Lower lobe of right lung (tissue), 2 donors: ENCODE measurements around the gene AGFG1. TPM values are rescaled to one million over a fixed set of nuclear protein-coding genes. Genes with fewer than 3 reads are reported as not detected.
"Not testable (repeated sequence)": the region's sequence is repeated elsewhere in the genome, so short reads cannot be mapped to it uniquely, and the experiment has no call there.

Experiments used
- ATAC-seq, 2 donors: fragments of 200-7000 bp; cut with Tn5 transposase; one replicate each; pipeline ENCODE4 v1.9.1; 2020 to 2022; ENCODE audit warnings: mild to moderate bottlenecking in 2 of 2, moderate library complexity in 2 of 2
- DNase-seq: peaks from one replicate; pipeline ENCODE4 v3.0.0-alpha.2; 2020
- H3K27ac ChIP-seq: fragments of 200-600 bp; one replicate; pipeline ENCODE4 v1.8.0; 2022
- H3K27me3 ChIP-seq: fragments of 200-600 bp; one replicate; pipeline ENCODE4 v1.8.0; 2022; ENCODE audit warnings: low read depth
- H3K36me3 ChIP-seq: fragments of 200-600 bp; one replicate; pipeline ENCODE4 v1.8.0; 2022; ENCODE audit warnings: mild to moderate bottlenecking
- H3K4me1 ChIP-seq: fragments of 200-600 bp; one replicate; pipeline ENCODE4 v1.8.0; 2022
- H3K4me3 ChIP-seq: fragments of 200-600 bp; one replicate; pipeline ENCODE4 v1.8.0; 2022; ENCODE audit warnings: mild to moderate bottlenecking
- H3K9me3 ChIP-seq: fragments of 200-600 bp; one replicate; pipeline ENCODE4 v1.8.0; 2022
- intact Hi-C: fragments of 100-400 bp; cut with DNase I; formaldehyde crosslinking; loops from one replicate; pipeline ENCODE4 v1.11.0; 2022
- total RNA-seq: library from RNA; stranded (reverse); fragmentation: NEBNext Ultra II Directional; extraction: Animal tissue kit (Norgen Biotek cat#: 25700); gene quantifications from one replicate; pipeline ENCODE4 v1.2.1, GENCODE V29; 2021
- TF ChIP-seq, protein P1 (sequence below): fragments of 200-600 bp; IDR thresholded peaks from one replicate; pipeline ENCODE4 v1.8.0; 2022; ENCODE audit warnings: antibody characterized with exemption, mild to moderate bottlenecking
- donor health status: DM: no; HTN: yes; CAD: no; lungs with severe emphysema.

AGFG1 gene
- total RNA-seq, 1 donor from 2014 or later: 100 TPM

DNA sequence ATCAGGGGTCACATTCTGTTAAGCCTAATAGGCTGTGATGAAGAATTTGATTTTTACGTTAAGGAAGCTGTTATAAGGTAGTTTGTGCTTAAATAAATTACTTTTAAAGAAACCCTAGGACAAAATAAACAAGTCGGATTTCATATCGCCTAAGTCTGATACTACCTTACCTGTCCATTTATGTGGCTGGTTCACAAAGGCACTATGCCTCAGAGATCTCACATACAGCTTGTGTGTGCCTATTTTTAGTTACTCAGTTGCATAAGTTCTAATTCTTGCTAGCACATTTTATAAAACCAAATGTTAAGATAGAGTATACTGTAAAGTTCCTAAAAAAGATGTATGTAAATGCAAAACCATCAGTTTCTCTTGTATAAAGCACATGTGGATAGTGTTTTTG lies 40.0 kb downstream of the AGFG1 start:
- no peak for ATAC-seq
- Histone ChIP-seq H3K4me3 (no peak overlapping the region), H3K27me3 (no peaks in the 10 kb centered on the region), H3K27ac (no peak overlapping the region), H3K36me3 (no peaks in the 10 kb centered on the region), H3K9me3 (no peaks in the 10 kb centered on the region), H3K4me1 (peaks cover 85% of the 10 kb centered on the region)
- TF ChIP-seq, protein P1, sequence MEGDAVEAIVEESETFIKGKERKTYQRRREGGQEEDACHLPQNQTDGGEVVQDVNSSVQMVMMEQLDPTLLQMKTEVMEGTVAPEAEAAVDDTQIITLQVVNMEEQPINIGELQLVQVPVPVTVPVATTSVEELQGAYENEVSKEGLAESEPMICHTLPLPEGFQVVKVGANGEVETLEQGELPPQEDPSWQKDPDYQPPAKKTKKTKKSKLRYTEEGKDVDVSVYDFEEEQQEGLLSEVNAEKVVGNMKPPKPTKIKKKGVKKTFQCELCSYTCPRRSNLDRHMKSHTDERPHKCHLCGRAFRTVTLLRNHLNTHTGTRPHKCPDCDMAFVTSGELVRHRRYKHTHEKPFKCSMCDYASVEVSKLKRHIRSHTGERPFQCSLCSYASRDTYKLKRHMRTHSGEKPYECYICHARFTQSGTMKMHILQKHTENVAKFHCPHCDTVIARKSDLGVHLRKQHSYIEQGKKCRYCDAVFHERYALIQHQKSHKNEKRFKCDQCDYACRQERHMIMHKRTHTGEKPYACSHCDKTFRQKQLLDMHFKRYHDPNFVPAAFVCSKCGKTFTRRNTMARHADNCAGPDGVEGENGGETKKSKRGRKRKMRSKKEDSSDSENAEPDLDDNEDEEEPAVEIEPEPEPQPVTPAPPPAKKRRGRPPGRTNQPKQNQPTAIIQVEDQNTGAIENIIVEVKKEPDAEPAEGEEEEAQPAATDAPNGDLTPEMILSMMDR: no peak
- DNase-seq: no peak
- intact Hi-C loops: no loop called here

DNA sequence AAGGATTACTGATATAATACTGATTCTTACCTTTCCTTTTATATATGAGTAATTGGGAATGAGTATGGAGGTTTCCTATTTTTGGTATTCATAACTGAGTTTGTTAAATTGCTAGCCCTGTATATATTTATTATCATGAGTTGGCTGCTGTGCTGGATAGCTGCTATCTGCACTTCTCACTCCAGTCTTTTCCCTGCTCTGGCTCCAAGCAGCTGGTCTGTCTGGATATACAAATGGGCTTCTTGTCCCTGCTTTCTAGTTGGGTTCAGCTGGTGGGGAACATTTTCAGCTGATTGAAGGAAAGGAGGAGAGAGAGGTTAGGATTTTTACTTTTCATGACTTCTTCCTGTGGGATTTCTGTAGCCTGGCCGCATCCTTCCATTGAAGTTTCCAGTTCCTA lies 41.2 kb downstream of the AGFG1 start:
- H3K4me3 ChIP-seq: no peak overlapping the region
- no peaks in the 10 kb centered on the region for H3K36me3 ChIP-seq
- no peak overlapping the region for H3K27ac ChIP-seq
- peaks cover 86% of the 10 kb centered on the region for H3K4me1 ChIP-seq
- no peaks in the 10 kb centered on the region for H3K9me3 ChIP-seq
- H3K27me3 ChIP-seq: no peaks in the 10 kb centered on the region
- intact Hi-C loops: no loop called here
- no peak for ATAC-seq
- no peak for DNase-seq
- TF ChIP-seq, protein P1: no peak

DNA sequence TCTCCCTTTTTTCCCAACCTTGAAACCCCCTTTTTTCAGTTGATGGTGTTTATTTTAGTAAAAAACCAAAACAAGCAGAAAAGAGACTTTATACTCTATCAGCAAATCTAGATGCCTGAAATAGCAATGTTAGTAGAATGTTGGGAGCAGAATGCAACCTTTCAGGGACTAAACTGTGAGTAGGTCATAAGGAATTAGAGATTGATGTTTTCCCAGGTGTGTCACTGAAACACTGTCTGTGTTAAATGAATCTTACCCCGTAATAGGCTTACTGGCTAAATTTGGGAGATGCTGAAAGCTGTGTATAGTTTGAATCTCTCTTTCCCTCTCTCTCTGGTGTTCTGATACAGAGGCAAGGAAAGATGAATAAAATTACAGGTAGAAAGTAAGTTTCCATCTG lies 43.8 kb downstream of the AGFG1 start:
- no peak for ATAC-seq
- intact Hi-C loops: no loop called here
- TF ChIP-seq, protein P1: no peak

DNA sequence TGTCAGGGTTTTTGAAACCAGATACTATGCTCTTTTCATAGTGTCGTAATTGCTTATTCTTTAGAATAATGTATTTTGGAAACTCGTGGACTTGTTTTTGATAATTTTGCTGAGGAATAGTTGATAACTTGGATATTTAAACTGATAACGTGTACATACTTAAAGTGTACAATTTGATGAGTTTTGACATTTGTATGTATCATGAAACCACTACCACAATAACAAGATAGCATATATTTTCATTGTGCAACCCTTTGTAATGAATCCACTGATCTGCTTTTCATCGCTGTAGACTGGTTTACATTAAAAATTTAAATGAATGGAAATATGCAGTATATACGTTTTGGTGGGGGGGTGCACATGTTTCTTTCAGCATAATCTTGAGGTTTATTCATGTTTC lies 45.8 kb downstream of the AGFG1 start:
- Histone ChIP-seq H3K4me1 (peaks cover 48% of the 10 kb centered on the region), H3K4me3 (no peak overlapping the region), H3K36me3 (no peaks in the 10 kb centered on the region), H3K27me3 (no peaks in the 10 kb centered on the region), H3K27ac (no peak overlapping the region), H3K9me3 (no peaks in the 10 kb centered on the region)
- TF ChIP-seq, protein P1: no peak
- ATAC-seq (no peak), DNase-seq (no peak)
- intact Hi-C loops: no loop called here

More for the DNA sequence above, 43.8 kb downstream of the AGFG1 start:
- Histone ChIP-seq H3K4me1 (peaks cover 68% of the 10 kb centered on the region), H3K27ac (no peak overlapping the region), H3K4me3 (no peak overlapping the region), H3K36me3 (no peaks in the 10 kb centered on the region), H3K9me3 (no peaks in the 10 kb centered on the region), H3K27me3 (no peaks in the 10 kb centered on the region)
- no peak for DNase-seq

DNA sequence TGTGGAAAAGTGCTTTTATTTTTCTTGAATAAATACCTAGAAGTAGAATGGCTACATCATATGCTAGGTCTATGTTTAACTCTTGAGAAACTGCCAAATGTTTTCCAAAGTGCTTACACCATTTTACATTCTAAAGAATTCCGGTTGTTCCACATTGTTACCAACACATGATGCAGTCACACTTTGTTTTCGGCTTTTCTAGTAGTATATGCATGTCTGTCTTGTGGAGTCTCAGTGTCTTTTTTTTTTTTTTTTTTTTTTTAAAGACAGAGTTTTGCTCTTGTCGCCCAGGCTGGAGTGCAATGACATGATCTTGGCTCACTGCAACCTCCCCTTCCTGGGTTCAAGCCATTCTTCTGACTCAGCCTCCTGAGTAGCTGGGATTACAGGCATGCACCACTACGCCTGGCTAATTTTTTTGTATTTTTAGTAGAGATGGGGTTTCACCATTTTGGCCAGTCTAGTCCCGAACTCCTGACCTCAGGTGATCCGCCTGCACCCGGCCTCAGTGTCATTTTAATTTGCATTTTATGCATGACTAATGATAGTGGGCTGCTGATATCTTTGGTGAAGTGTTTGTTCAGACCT lies 46.4 kb downstream of the AGFG1 start:
- H3K36me3 ChIP-seq, DNase-seq, H3K4me3 ChIP-seq, intact Hi-C loops, H3K9me3 ChIP-seq, H3K27me3 ChIP-seq, H3K27ac ChIP-seq: not testable (repeated sequence)
- peak in 1 of 2 donors; percentile 49 for ATAC-seq
- peaks cover 41% of the 10 kb centered on the region for H3K4me1 ChIP-seq

DNA sequence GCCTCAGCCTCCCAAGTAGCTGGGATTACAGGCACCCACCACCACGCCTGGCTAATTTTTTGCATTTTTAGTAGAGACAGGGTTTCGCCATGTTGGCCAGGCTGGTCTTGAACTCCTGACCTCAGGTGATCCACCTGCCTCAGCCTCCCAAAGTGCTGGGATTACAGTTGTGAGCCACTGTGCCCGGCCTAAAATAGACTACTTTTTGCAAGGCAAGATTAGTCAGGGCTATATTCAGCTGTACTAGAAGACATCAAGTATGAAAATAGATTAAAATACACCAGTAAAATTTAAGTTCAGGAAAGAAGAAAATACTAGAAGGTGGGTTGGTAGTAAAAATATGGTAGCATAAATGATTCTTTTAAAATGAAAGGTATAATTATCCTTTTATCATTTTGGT lies 49.2 kb downstream of the AGFG1 start:
- intact Hi-C loops, H3K4me3 ChIP-seq, H3K9me3 ChIP-seq, H3K27me3 ChIP-seq, ATAC-seq, DNase-seq, H3K27ac ChIP-seq: not testable (repeated sequence)
- Histone ChIP-seq H3K4me1 (peaks cover 27% of the 10 kb centered on the region), H3K36me3 (peaks cover 23% of the 10 kb centered on the region)

DNA sequence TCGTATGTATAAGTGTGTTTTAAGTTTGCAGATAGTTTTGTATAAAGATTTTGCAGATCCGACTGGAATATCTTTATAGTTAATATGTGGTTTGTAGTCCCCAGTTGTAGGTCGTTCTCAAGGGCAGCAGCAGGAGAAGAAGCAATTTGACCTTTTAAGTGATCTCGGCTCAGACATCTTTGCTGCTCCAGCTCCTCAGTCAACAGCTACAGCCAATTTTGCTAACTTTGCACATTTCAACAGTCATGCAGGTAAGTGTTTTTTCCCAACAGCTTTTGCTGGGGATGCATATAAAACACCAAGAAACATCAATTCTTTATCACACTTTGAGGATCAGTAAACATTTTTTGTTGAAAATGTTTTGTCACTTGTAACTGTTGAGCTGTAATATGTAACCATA lies 52.7 kb downstream of the AGFG1 start:
- Histone ChIP-seq H3K27ac (no peak overlapping the region), H3K4me1 (no peaks in the 10 kb centered on the region), H3K36me3 (peaks cover 35% of the 10 kb centered on the region), H3K9me3 (no peaks in the 10 kb centered on the region), H3K27me3 (no peaks in the 10 kb centered on the region), H3K4me3 (no peak overlapping the region)
- ATAC-seq (no peak), DNase-seq (no peak)
- TF ChIP-seq, protein P1: no peak
- intact Hi-C loops: no loop called here
